Activated CD4-positive, CD25-positive, alpha-beta regulatory T cell treated with anti-CD3 and anti-CD28 coated beads, Interleukin-2, amount 50 U/mL, for 16 hours (primary cell): ENCODE data around the gene RAB41.
"Not testable (repeated sequence)": the region's sequence is repeated elsewhere in the genome, so short reads cannot be mapped to it uniquely, and the experiment has no call there.

Experiments used
- DNase-seq: peaks from one replicate; pipeline ENCODE4 v3.0.0-alpha.2; 2020; ENCODE audit warnings: low read depth, low spot score

RAB41 gene

GRCh38 chrX:70289793-70290770 lies 8.1 kb downstream of the RAB41 start, which contains the start of the genes KIF4A and PDZD11:
KIF4A (plus strand) TSS chrX:70290104; CDS start chrX:70290459, 355 bp downstream.
PDZD11 (minus strand) TSS chrX:70289927; CDS start chrX:70289341, 586 bp downstream.
- peak; percentile 56 for DNase-seq

DNA sequence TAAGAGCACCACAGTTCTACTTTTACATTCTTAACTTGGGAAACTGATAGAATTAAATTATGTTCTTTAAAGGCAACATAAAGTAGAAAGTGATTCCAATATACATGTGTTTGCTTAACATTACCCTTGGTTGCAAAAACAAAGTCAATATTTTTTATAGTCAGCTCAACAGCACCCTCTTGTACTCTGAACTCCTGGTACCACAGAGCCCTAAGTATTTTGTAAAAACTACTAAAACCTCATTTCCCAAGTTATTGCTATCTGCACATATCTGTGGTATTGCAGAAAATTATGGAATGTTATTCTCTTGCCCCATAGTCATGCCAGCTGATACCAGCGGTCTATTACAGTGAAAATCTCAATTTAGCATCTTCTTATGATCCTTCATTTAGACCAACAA lies 10.8 kb downstream of the RAB41 start:
- DNase-seq, result no peak

DNA sequence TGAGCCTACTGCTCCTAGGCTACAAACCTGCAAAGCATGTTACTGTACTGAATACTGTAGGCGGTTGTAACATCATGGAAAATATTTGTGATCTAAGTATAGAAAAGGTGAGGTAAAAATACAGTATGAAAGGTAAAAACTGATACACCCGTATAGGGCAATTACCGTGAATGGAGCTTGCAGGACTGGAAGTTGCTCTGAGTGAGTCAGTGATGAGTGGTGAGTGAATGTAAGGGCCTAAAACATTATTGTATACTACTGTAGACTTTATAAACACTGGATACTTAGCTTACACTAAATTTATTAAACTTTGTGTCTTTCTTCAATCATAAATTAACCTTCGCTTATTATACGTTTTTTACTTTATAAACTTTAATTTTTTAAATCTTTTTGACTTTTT lies 11.6 kb downstream of the RAB41 start:
- no peak for DNase-seq

DNA sequence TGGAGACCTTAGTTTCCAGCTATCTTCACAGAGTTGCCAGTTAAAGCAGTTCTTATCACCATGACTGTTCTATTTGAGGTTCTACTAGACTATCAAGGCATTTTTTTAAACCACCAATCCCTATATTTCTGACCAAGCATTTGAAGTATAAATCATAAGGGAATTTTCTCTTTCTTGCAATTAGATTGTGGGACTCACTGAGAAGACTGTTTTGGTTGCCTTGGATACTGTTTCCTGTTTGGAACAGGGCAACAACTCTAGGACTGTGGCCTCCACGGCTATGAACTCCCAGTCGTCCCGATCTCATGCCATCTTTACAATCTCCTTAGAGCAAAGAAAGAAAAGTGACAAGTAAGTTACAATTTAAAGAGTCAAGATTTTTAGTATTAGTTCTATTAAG lies 19.7 kb downstream of the RAB41 start:
- DNase-seq, result no peak

DNA sequence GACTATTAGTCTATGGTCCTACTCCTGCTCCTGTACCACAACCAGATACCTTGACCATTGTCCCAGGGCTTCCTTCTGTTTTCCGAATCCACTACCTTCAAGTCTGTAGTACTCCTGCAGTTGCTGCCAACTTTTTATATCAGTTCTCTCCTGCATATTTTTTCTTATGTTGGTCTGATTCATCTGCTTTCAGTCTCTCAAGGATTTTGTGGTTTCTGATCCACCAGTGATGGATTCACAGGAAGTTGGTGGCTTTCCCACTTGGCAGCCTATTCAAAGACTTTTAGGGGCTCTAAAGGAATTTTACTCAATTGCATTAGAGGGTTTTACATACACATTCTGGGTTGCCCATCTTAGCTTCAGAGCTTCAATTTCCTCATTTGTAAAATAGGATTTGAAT lies 31.5 kb downstream of the RAB41 start:
- no peak for DNase-seq

DNA sequence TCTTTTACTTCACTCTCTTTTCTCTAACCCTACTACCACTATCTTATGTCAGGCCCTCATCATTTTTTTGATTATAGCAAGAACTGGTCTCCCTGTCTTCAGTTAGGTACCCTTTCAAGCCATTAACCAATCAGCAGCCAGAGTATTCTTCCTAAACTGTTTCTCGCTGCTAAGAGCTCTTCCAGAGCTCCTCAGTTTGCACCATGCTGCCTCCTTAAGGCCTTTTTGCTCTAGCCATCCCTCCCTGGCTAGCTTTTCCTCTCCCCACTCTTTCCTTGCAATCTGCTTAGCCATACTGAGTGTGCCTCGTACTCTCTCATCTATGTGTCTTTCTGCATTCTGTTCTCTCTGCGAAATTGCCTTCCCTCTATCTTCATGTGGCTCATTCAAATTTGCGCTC lies 40.8 kb downstream of the RAB41 start:
- DNase-seq, result no peak

- DNase-seq, result not testable (repeated sequence)
These were observed 41.7 kb downstream of the RAB41 start for GRCh38 chrX:70323628-70324027.

GRCh38 chrX:70324326-70324725 lies 42.4 kb downstream of the RAB41 start:
- no peak for DNase-seq

DNA sequence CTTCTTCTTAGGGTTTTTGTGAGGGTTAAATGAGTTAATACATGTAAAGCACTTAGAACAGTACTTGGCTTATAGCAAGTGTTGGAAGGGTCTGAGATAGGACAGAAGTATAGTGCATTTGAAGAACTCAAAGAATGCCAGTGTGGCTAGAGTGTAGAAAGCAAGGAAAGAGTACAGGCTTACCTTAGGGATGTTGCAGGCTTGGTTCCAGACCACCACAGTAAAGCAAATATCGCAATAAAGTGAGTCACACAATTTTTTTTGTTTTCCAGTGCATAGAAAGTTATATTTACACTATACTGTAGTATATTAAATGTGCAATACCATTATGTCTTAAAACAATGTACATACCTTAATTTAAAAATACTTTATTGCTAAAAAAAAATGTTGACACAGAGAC lies 49.2 kb downstream of the RAB41 start:
- DNase-seq, result no peak

DNA sequence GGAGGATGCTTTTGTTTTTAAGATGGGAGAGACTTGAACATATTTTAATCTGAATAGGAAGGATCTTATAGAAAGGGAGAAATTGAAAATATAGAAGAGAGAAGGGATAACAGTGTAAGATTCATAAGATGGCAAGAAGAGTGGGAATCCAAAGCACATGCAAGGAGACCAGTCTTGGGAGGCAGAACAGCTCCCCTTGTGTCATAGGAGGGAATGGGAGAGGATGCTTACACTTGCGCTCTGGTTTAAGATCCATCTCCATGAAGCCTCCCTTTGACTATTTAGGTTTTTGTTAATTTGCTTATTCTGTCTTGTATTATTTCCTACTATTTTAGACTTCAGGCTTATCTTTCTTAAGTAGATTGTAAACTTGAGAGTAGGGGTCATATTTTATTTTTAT lies 50.6 kb downstream of the RAB41 start:
- no peak for DNase-seq
